NB4 (cell line): ENCODE results near the gene DPRX.

ENCODE experiments used
- CTCF ChIP-seq: IDR thresholded peaks from one replicate; pipeline ENCODE4 v1.5.1; 2012; ENCODE audit warnings: low read depth, low read length
- MAX ChIP-seq: IDR thresholded peaks from 2 replicates; pipeline ENCODE4 v1.6.1; 2011; ENCODE audit warnings: low read depth, low read length
- POLR2A ChIP-seq: IDR thresholded peaks from 2 replicates; pipeline ENCODE4 v1.6.1; 2011; ENCODE audit warnings: mild to moderate bottlenecking; ENCODE audit not compliant: insufficient read length; ENCODE audit errors: extremely low read depth

- TF ChIP-seq POLR2A = no peak
- TF ChIP-seq CTCF = no peak
- TF ChIP-seq MAX = no peak
Measured at GRCh38 chr19:53624771-53625545, 6.8 kb upstream of the DPRX start.
